Measurements from ENCODE around the gene ZNF407. TPM values are rescaled to one million over a fixed set of nuclear protein-coding genes. Genes with fewer than 3 reads are reported as not detected.

The ZNF407 gene
- total and polyA plus RNA-seq, 2 experiments from 2014 or later = 2.1 to 10.4 TPM

DNA sequence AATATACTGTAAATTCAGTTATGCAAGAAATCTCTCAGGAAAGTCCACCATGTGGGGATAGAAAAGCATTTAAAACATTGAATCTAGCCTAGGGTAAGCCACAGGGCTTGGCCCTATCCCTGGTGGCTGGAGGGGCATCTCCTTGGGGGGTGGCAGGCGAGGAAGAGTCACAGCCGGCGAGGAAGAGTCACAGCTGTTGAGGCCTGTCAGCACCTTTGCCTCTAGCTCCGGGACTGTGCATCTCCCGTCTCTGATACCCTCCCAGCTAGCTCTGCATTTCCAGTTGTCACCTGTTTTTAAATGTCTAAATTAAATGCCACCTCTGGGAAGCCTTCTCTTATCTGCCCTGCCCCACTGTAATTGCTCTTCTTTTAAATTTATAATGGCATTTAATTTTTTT, 276.7 kb downstream of the ZNF407 start (continued):
- no peak for TF ChIP-seq ETS1 (IDR thresholded peaks at IDR 0.05)
- no peak for TF ChIP-seq CTCF (conservative IDR thresholded peaks at IDR 0.05; ENCODE audit: low read depth in 2 of 2)
- no peak for TF ChIP-seq EZH2 (IDR thresholded peaks at IDR 0.05; ENCODE audit: low read depth, unreplicated experiment)
- no peak for TF ChIP-seq JUNB (IDR thresholded peaks at IDR 0.05; ENCODE audit: unreplicated experiment)
- TF ChIP-seq, protein P1, sequence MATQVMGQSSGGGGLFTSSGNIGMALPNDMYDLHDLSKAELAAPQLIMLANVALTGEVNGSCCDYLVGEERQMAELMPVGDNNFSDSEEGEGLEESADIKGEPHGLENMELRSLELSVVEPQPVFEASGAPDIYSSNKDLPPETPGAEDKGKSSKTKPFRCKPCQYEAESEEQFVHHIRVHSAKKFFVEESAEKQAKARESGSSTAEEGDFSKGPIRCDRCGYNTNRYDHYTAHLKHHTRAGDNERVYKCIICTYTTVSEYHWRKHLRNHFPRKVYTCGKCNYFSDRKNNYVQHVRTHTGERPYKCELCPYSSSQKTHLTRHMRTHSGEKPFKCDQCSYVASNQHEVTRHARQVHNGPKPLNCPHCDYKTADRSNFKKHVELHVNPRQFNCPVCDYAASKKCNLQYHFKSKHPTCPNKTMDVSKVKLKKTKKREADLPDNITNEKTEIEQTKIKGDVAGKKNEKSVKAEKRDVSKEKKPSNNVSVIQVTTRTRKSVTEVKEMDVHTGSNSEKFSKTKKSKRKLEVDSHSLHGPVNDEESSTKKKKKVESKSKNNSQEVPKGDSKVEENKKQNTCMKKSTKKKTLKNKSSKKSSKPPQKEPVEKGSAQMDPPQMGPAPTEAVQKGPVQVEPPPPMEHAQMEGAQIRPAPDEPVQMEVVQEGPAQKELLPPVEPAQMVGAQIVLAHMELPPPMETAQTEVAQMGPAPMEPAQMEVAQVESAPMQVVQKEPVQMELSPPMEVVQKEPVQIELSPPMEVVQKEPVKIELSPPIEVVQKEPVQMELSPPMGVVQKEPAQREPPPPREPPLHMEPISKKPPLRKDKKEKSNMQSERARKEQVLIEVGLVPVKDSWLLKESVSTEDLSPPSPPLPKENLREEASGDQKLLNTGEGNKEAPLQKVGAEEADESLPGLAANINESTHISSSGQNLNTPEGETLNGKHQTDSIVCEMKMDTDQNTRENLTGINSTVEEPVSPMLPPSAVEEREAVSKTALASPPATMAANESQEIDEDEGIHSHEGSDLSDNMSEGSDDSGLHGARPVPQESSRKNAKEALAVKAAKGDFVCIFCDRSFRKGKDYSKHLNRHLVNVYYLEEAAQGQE (IDR thresholded peaks at IDR 0.05; ENCODE audit: unreplicated experiment) = no peak
- no peak for TF ChIP-seq ZNF331 (CRISPR knock-in tag; IDR thresholded peaks at IDR 0.05; ENCODE audit: low read depth)
- TF ChIP-seq EZH2phosphoT487 (IDR thresholded peaks at IDR 0.05; ENCODE audit: unreplicated experiment) = no peak
- no peak for TF ChIP-seq ZNF114 (CRISPR knock-in tag; IDR thresholded peaks at IDR 0.05)
- TF ChIP-seq CREB1 (CRISPR knock-in tag; IDR thresholded peaks at IDR 0.05; ENCODE audit: low read depth) = no peak

GRCh38 chr18:74876630-74877243, 279.1 kb downstream of the ZNF407 start:
- no peaks in the 10 kb centered on the region for H3K27me3 ChIP-seq (ENCODE audit: insufficient read depth)
- no peak overlapping the region for H2AFZ ChIP-seq
- no peak for ATAC-seq
- no peak overlapping the region for H3K4me3 ChIP-seq
- no peaks in the 10 kb centered on the region for H4K20me1 ChIP-seq (replicated peaks; ENCODE audit: insufficient read depth)
- peaks cover 18% of the 10 kb centered on the region for H3K4me1 Mint-ChIP-seq
- H3K9me3 Mint-ChIP-seq = no peaks in the 10 kb centered on the region
- no peaks in the 10 kb centered on the region for H3K9me2 ChIP-seq (ENCODE audit: insufficient read depth)
- H3K27me3 Mint-ChIP-seq (ENCODE audit: insufficient read depth, low read depth, poor library complexity) = peaks cover 3% of the 10 kb centered on the region
- no peaks in the 10 kb centered on the region for H3K79me2 ChIP-seq (replicated peaks; ENCODE audit: insufficient read depth)
- no peaks in the 10 kb centered on the region for H3K36me3 ChIP-seq (ENCODE audit: insufficient read depth)
- no peak overlapping the region for H3K4me3 Mint-ChIP-seq
- DNase-seq (ENCODE audit: low spot score) = no peak
- no peak overlapping the region for H3K27ac ChIP-seq (ENCODE audit: low read depth)
- H3K4me1 ChIP-seq (ENCODE audit: insufficient read depth) = peaks cover 15% of the 10 kb centered on the region
- H3K4me2 ChIP-seq = no peak overlapping the region
- H3K27ac Mint-ChIP-seq = no peak overlapping the region
- H3K36me3 Mint-ChIP-seq (ENCODE audit: low read depth) = peaks cover 2% of the 10 kb centered on the region; the same call in 2 of the 3 replicates
- no peaks in the 10 kb centered on the region for H3F3A ChIP-seq (replicated peaks; ENCODE audit: low read depth)
- TF ChIP-seq CREB1 (CRISPR knock-in tag; IDR thresholded peaks at IDR 0.05; ENCODE audit: low read depth) (no peak), CTCF (conservative IDR thresholded peaks at IDR 0.05; ENCODE audit: low read depth in 2 of 2) (no peak), POLR2AphosphoS5 (IDR thresholded peaks at IDR 0.05; ENCODE audit: low read depth) (no peak), EZH2phosphoT487 (IDR thresholded peaks at IDR 0.05; ENCODE audit: unreplicated experiment) (no peak), ZNF114 (CRISPR knock-in tag; IDR thresholded peaks at IDR 0.05) (no peak), JUNB (IDR thresholded peaks at IDR 0.05; ENCODE audit: unreplicated experiment) (no peak)
